GM18861 (cell line): ENCODE results near the gene PSG3.
"Not testable (repeated sequence)": the region's sequence is repeated elsewhere in the genome, so short reads cannot be mapped to it uniquely, and the experiment has no call there.

Experiments
- ATAC-seq: cut with Tn5 transposase; IDR thresholded peaks from one replicate; pipeline ENCODE4 v1.9.1; 2021; ENCODE audit not compliant: unreplicated experiment

Gene PSG3

GRCh38 chr19:42695811-42696503 lies 44.3 kb downstream of the PSG3 start:
- no peak for ATAC-seq

- ATAC-seq = no peak
Observed at GRCh38 chr19:42693760-42694350, 46.4 kb downstream of the PSG3 start.

- ATAC-seq = no peak
Observed at GRCh38 chr19:42683917-42684513, 56.3 kb downstream of the PSG3 start.

- ATAC-seq = not testable (repeated sequence)
Observed at GRCh38 chr19:42676326-42676725, 64.0 kb downstream of the PSG3 start.

- not testable (repeated sequence) for ATAC-seq
Observed at GRCh38 chr19:42674549-42674948, 65.7 kb downstream of the PSG3 start.
